Mesothelial cell of epicardium (in vitro differentiated cells): ENCODE data around the gene RGS9. TPM values are rescaled to one million over a fixed set of nuclear protein-coding genes. Genes with fewer than 3 reads are reported as not detected.

Source experiments
- DNase-seq, 2 experiments: peaks; one replicate each; pipeline ENCODE4 v3.0.0; 2021; ENCODE audit warnings: low spot score in 2 of 2; ENCODE audit not compliant: unreplicated experiment in 2 of 2
- H3K27ac Mint-ChIP-seq: 2 replicates; pipeline ENCODE4 v1.8.0; 2021; ENCODE audit warnings: mixed read lengths
- H3K27me3 Mint-ChIP-seq: 2 replicates; pipeline ENCODE4 v1.8.0; 2021; ENCODE audit warnings: low read depth, mixed read lengths
- H3K36me3 Mint-ChIP-seq: 2 replicates; pipeline ENCODE4 v1.8.0; 2021; ENCODE audit warnings: mixed read lengths
- H3K4me1 Mint-ChIP-seq: 2 replicates; pipeline ENCODE4 v1.8.0; 2021; ENCODE audit warnings: mixed read lengths
- H3K4me3 Mint-ChIP-seq: 2 replicates; pipeline ENCODE4 v1.8.0; 2021; ENCODE audit warnings: mild to moderate bottlenecking, moderate library complexity, mixed read lengths
- H3K9me3 Mint-ChIP-seq: 2 replicates; pipeline ENCODE4 v1.8.0; 2021; ENCODE audit warnings: mixed read lengths
- total RNA-seq: library from RNA; stranded (reverse); gene quantifications from 3 replicates; pipeline ENCODE4 v1.2.1, GENCODE V29; 2021
- TF ChIP-seq, protein P1 (sequence below): fragments of 200-600 bp; sonication (generic); IDR thresholded peaks from one replicate; pipeline ENCODE4 v1.5.0; 2021; ENCODE audit warnings: antibody characterized with exemption; ENCODE audit not compliant: unreplicated experiment

RGS9 gene
- total RNA-seq, 1 donor from 2014 or later: 8.9 TPM

DNA sequence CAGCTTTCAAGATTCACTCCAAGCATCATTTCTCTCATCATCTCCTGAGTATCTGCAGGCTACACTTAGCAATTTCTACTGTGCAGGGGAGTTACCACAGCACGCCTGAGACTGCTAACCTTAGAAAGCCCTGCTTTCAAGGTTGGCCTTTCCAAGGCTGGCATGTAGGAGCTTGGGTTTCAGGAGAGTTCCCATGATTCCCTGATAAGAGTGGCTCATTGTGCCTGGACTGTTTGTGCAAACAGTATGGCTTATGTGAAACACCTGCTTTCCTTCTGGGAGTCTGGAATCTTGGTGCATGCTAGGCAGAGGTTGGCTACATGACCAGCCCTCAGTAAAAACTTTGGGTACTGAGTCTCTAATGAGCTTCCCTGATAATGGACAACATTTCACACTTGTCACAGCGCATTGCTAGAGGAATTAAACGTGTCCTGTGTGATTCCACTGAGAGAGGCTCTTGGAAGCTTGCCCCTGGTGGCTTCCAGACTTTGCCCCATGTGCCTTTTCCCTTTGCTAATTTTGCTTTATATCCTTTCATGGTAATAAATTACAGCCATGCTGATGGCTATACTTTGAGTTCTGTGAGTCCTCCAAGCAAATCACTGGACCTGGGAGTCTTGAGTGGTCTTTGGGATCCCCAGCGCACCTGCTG lies 19.7 kb upstream of the RGS9 start:
- H3K27me3 Mint-ChIP-seq: peaks cover 18% of the 10 kb centered on the region
- no peaks in the 10 kb centered on the region for H3K4me1 Mint-ChIP-seq
- no peak overlapping the region for H3K4me3 Mint-ChIP-seq
- H3K27ac Mint-ChIP-seq: no peak overlapping the region
- H3K9me3 Mint-ChIP-seq: no peaks in the 10 kb centered on the region
- TF ChIP-seq, protein P1, sequence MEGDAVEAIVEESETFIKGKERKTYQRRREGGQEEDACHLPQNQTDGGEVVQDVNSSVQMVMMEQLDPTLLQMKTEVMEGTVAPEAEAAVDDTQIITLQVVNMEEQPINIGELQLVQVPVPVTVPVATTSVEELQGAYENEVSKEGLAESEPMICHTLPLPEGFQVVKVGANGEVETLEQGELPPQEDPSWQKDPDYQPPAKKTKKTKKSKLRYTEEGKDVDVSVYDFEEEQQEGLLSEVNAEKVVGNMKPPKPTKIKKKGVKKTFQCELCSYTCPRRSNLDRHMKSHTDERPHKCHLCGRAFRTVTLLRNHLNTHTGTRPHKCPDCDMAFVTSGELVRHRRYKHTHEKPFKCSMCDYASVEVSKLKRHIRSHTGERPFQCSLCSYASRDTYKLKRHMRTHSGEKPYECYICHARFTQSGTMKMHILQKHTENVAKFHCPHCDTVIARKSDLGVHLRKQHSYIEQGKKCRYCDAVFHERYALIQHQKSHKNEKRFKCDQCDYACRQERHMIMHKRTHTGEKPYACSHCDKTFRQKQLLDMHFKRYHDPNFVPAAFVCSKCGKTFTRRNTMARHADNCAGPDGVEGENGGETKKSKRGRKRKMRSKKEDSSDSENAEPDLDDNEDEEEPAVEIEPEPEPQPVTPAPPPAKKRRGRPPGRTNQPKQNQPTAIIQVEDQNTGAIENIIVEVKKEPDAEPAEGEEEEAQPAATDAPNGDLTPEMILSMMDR: no peak
- no peak for DNase-seq
- H3K36me3 Mint-ChIP-seq: no peaks in the 10 kb centered on the region

GRCh38 chr17:65121368-65121767 lies 15.8 kb upstream of the RGS9 start:
- Mint-ChIP-seq H3K27me3 (peaks cover 14% of the 10 kb centered on the region), H3K27ac (no peak overlapping the region), H3K4me1 (peaks cover 7% of the 10 kb centered on the region), H3K4me3 (no peak overlapping the region), H3K36me3 (no peaks in the 10 kb centered on the region), H3K9me3 (no peaks in the 10 kb centered on the region)
- DNase-seq: no peak
- TF ChIP-seq, protein P1: no peak

- TF ChIP-seq, protein P1: no peak
- Mint-ChIP-seq H3K27ac (no peak overlapping the region), H3K27me3 (peaks cover 10% of the 10 kb centered on the region), H3K9me3 (no peaks in the 10 kb centered on the region), H3K4me3 (peak overlapping the region; percentile 85), H3K36me3 (no peaks in the 10 kb centered on the region), H3K4me1 (peaks cover 7% of the 10 kb centered on the region)
- DNase-seq: no peak
Observed at GRCh38 chr17:65121916-65122806, 15.0 kb upstream of the RGS9 start.

- peak; percentile 54 to 84 for DNase-seq
- TF ChIP-seq, protein P1: no peak
- peak overlapping the region; percentile 97 for H3K27ac Mint-ChIP-seq
Observed at GRCh38 chr17:65122836-65123756, 14.1 kb upstream of the RGS9 start.

More at GRCh38 chr17:65122836-65123756, 14.1 kb upstream of the RGS9 start:
- Mint-ChIP-seq H3K4me3 (peak overlapping the region; percentile 85), H3K9me3 (no peaks in the 10 kb centered on the region), H3K36me3 (no peaks in the 10 kb centered on the region), H3K27me3 (peaks cover 9% of the 10 kb centered on the region), H3K4me1 (peaks cover 7% of the 10 kb centered on the region)
